HG02884 (cell line): ENCODE results near the gene CREB5.

Source experiments
- ATAC-seq: cut with Tn5 transposase; IDR thresholded peaks from one replicate; pipeline ENCODE4 v1.9.1; 2021; ENCODE audit warnings: mild to moderate bottlenecking, moderate library complexity; ENCODE audit not compliant: unreplicated experiment

The CREB5 gene

GRCh38 chr7:28729727-28730126 lies 317.4 kb downstream of the CREB5 start:
- no peak for ATAC-seq

DNA sequence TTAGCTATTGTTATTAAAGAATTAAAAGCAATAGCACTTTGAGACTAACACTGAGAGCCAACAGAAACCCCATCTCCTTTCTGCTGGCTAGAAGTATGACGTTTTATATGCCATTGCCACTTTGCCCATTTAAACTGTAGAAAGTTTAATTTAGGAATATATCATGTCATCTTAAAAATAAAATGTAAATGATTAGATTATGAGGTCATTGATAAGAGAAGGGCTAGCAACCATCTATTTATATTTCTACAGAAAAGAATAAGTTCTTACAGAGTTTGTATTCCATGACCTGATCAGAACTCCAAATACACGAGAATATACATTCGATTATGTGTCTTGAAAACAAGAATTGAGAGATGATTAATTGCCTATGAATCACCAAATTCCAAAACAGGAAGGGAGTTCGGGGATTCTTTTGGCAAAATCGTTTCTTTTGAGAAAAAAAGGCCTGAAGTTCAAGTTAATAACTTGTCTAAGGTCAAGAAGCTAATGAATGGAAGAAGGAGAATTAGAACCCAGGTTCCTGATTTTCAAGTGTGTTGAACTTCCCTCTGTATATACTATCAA lies 318.9 kb downstream of the CREB5 start:
- no peak for ATAC-seq

GRCh38 chr7:28732071-28732869 lies 320.0 kb downstream of the CREB5 start:
- ATAC-seq = no peak

DNA sequence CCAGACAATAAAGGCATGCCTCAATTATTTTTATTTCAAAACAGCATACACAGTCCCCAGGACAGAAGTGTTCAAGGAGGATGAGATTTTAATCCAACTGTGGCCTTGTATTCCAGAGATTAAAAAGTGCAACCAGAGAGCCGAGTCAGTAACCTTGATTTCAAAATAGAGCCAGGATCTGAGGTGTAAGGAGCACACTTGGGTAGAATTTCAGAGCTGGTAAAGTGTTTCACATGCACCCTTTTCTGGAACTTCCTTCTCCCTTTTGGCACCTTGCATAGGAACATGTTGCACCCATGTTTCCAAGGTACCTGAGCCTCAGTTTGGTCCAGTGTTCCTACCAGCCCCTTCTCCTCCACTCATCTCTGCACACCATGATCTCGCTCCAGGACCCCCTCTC lies 320.7 kb downstream of the CREB5 start:
- ATAC-seq = no peak

GRCh38 chr7:28738412-28738811 lies 326.1 kb downstream of the CREB5 start:
- ATAC-seq = no peak

- ATAC-seq = no peak
These were observed 326.8 kb downstream of the CREB5 start for GRCh38 chr7:28739128-28739527.

DNA sequence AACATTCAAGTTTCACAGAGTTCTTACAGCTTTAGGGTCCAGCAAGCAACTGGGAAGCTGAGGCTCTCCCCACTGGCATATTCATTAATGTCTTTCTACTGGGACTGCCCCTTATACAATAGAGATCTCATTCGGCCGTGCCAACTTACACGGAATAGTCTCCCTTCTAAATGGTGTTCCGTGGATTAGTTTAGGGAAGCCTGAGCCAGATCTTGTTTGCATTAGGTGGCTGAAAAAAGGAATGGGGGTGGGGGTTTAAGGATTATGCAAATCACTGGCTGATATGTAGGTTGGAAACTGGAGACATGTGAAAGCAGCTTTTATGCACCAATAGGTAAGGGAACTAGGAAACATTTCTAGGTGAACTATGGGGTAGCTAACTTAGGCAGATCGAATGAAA lies 327.5 kb downstream of the CREB5 start:
- ATAC-seq = no peak

GRCh38 chr7:28744951-28745350 lies 332.6 kb downstream of the CREB5 start:
- ATAC-seq = no peak

DNA sequence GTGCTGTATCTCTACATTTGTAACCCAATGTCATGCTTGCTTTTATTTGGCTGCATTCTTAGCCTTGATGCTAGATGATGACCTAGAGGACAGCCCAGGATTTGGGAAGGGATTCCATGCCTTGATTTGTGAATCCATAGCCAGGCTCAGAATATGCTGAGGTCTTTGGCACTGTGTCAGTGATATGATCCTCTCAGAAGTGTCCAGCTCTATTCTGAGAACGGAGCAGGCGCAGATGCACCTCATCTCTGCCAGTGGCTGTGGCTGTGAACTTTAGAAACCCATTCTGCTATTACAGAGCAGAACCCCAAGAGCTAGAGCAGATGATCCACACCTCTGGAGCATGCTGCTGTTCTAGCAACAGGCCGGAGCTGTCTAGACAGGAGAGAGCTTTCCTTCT lies 333.0 kb downstream of the CREB5 start:
- ATAC-seq = no peak

DNA sequence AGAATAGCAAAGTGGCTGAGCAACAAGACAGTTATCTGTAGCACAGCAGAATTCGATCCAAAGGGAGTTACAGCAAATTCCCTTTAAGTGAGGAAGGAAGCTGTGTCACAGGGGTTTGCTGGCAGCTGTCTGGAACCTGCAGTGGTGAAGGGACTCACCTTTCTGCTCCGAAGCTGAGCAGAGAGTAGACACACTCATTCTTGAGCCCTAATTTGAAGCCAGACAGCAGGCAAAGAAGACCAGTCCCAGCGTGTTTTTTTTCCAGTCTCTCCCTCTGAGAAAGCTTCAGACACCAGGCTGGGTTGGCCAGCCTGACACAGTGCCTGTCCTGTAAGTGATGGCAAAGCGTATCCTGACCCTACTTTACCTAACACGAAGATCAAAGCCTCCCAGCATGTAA lies 335.1 kb downstream of the CREB5 start:
- no peak for ATAC-seq

GRCh38 chr7:28747854-28748253 lies 335.5 kb downstream of the CREB5 start:
- ATAC-seq = no peak

- ATAC-seq = no peak
These were observed 336.0 kb downstream of the CREB5 start for GRCh38 chr7:28748346-28748745.

GRCh38 chr7:28748933-28749584 lies 336.7 kb downstream of the CREB5 start:
- peak; percentile 80 for ATAC-seq

DNA sequence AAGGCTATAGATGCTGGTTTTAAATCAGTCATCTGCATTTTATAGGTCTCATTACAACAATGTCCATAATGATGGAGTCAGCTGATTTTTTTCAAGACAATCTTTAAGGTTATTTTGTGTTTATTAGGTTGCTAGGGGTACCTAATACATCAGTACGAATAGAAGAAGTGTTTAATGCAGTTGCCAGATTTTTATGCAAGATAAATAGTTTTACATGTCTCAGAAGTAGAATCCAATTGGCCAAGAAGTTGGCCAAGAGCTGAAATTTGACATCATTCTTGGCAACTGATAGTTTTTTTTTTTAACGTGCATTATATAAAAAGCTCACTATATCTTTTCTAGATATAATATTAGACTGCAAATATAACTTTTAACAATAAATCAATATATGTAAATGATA lies 337.3 kb downstream of the CREB5 start:
- no peak for ATAC-seq

GRCh38 chr7:28750981-28751380 lies 338.7 kb downstream of the CREB5 start:
- ATAC-seq = no peak

GRCh38 chr7:28753613-28754012 lies 341.3 kb downstream of the CREB5 start:
- no peak for ATAC-seq

- no peak for ATAC-seq
These were observed 341.7 kb downstream of the CREB5 start for GRCh38 chr7:28754027-28754426.

GRCh38 chr7:28754447-28754846 lies 342.1 kb downstream of the CREB5 start:
- no peak for ATAC-seq

DNA sequence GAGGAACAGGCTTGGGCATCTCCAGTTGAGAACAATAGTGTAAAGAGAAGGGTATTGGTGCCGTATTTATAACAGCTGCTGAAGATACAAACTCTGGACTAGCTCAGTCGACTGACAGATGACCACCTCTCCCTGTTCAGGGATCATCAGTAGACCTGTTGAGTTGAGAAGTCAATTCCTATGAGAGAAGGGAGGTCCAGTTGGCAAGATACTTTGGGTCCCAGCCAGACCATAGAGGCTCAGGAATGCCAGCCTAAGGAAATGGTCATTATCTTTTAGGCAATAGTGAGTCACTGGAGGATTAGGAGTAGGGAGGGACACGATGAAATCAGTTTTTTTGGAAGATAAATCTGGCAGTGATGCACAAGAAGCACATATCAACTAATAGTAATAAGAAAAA lies 342.9 kb downstream of the CREB5 start:
- no peak for ATAC-seq

DNA sequence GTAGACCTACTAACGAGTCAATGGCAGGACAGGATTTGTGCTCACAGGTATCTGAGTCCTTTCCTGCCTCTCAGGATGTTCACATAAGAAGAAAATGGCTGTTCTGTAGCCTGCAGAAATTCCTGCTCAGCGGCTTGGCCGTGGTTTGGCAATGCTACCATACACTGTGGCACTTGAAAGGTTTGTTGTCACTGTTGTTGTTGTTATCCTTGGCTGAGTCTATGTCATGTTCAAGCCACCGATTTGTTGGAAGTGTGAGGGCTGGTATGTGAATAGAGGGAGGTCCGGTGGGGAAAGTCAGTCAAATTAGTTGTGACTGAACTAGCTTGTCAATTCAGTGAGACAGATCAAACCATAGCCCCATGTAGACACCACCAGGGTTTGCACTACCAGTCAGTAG lies 345.9 kb downstream of the CREB5 start:
- no peak for ATAC-seq

- ATAC-seq = no peak
These were observed 347.2 kb downstream of the CREB5 start for GRCh38 chr7:28759475-28759971.

DNA sequence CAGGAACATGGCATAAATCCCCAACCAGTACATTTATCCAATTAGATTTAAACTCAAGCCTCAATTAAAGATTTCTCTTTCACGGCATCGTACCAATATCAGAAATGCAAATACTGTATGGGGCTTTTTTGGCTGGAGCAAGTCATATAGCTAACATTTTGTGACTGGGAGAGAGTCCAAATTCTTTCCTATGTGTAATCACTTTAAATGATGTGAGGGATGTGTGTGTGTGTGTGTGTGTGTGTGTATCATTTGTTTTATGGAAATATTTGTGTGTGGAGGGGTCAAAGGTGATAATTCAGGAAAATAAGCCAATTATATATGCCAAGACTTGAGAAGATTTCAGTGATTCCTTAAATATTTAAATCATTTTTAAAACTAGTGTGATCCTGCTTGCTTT lies 349.2 kb downstream of the CREB5 start:
- no peak for ATAC-seq
